ENCODE results near the gene BRSK2.

Gene BRSK2

DNA sequence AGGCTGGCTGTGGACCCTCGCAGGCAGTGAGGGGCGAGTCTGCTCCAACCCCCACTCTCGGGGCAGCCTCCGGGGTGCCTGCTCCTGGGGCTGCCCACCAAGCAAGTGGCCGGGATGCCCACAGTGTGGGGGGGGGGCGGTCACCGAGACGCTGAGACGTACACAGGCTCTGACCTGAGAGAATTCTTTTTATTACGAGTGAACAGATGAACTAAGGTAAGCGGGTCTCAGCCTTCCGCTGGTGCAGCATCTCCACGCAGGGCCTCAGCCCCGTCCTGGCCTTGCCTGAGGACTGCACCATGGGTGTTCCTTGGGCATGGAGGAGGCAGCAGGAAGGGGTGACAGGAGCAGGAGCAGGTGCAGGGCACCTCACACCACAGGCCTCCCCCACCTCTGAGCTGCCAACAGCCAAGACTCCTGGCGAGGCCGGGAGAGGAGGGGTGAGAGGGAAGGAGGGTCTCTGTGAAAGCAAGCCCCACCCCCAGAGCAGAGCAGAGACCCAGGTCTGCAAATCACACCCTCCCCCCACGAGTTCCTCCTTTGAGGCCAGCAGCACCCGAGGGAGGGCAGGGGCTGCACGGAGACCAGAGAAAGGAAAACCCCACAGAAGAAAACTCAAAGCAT lies 79.7 kb downstream of the BRSK2 start:
- TF ChIP-seq ARNTL (CRISPR knock-in tag; IDR thresholded peaks at IDR 0.05; ENCODE audit: borderline replicate concordance, low read depth): no peak
- no peak for ATAC-seq

DNA sequence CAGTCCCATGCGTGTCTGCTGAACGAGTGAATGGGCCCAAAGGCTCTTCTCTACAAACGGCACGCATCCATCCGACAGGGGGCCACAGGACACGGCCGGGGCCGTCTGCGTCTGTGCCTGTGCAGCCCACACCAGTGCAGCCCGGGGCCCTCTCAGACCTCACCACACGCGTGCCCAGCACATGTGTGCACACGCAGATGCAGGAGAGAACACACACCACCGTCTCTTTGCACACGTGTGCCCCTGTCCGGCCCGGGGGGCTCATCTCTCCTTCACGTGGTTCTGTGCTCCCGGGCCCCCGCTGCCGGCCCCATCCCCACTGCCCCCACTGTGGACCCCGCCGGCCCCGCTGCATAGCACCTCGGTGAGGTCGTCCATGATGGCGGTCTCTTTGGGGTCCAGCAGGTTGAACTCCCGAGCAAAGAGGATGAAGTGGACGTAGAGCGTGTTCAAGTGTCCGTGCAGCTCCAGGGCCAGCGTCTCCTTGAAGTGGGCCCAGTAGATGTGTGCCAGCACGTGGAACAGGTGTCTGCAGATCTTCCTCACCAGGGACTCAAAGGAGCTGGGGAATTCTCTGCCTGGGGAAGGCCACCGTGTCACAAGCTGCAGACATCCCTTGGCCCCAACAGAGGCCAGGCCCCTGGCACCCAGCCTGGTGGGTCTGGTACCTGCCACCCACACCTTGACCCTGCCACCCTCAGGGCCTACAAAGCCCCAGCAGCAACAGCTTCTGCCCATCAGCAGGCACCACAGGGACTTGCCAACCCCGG lies 80.4 kb downstream of the BRSK2 start:
- ATAC-seq: no peak
- TF ChIP-seq ISL1 (CRISPR knock-in tag; IDR thresholded peaks at IDR 0.05): no peak
- no peak for TF ChIP-seq BACH2 (CRISPR knock-in tag; IDR thresholded peaks at IDR 0.05; ENCODE audit: borderline replicate concordance)
- no peak for TF ChIP-seq PPARA (CRISPR knock-in tag; IDR thresholded peaks at IDR 0.05; ENCODE audit: borderline replicate concordance)
- no peak for TF ChIP-seq ZFP3 (CRISPR knock-in tag; IDR thresholded peaks at IDR 0.05)
- no peak for TF ChIP-seq ZNF70 (CRISPR knock-in tag; IDR thresholded peaks at IDR 0.05)
- TF ChIP-seq ZNF8 (CRISPR knock-in tag; IDR thresholded peaks at IDR 0.05): no peak
- no peak for TF ChIP-seq ARNTL (CRISPR knock-in tag; IDR thresholded peaks at IDR 0.05; ENCODE audit: borderline replicate concordance, low read depth)
- no peak for TF ChIP-seq RARB (CRISPR knock-in tag; IDR thresholded peaks at IDR 0.05)
- no peak for TF ChIP-seq OSR1 (CRISPR knock-in tag; IDR thresholded peaks at IDR 0.05)
- TF ChIP-seq, protein P1, sequence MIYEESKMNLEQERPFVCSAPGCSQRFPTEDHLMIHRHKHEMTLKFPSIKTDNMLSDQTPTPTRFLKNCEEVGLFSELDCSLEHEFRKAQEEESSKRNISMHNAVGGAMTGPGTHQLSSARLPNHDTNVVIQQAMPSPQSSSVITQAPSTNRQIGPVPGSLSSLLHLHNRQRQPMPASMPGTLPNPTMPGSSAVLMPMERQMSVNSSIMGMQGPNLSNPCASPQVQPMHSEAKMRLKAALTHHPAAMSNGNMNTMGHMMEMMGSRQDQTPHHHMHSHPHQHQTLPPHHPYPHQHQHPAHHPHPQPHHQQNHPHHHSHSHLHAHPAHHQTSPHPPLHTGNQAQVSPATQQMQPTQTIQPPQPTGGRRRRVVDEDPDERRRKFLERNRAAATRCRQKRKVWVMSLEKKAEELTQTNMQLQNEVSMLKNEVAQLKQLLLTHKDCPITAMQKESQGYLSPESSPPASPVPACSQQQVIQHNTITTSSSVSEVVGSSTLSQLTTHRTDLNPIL (CRISPR knock-in tag; IDR thresholded peaks at IDR 0.05; ENCODE audit: low read depth): no peak
- TF ChIP-seq CSDC2 (CRISPR knock-in tag; IDR thresholded peaks at IDR 0.05): no peak
- no peak for TF ChIP-seq GLIS3 (CRISPR knock-in tag; IDR thresholded peaks at IDR 0.05)
- TF ChIP-seq TCF4 (CRISPR knock-in tag; IDR thresholded peaks at IDR 0.05; ENCODE audit: borderline replicate concordance): no peak
- no peak for TF ChIP-seq SNAI2 (CRISPR knock-in tag; IDR thresholded peaks at IDR 0.05)
- TF ChIP-seq, protein P2, sequence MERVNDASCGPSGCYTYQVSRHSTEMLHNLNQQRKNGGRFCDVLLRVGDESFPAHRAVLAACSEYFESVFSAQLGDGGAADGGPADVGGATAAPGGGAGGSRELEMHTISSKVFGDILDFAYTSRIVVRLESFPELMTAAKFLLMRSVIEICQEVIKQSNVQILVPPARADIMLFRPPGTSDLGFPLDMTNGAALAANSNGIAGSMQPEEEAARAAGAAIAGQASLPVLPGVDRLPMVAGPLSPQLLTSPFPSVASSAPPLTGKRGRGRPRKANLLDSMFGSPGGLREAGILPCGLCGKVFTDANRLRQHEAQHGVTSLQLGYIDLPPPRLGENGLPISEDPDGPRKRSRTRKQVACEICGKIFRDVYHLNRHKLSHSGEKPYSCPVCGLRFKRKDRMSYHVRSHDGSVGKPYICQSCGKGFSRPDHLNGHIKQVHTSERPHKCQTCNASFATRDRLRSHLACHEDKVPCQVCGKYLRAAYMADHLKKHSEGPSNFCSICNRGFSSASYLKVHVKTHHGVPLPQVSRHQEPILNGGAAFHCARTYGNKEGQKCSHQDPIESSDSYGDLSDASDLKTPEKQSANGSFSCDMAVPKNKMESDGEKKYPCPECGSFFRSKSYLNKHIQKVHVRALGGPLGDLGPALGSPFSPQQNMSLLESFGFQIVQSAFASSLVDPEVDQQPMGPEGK (CRISPR knock-in tag; IDR thresholded peaks at IDR 0.05; ENCODE audit: borderline replicate concordance): no peak
- TF ChIP-seq, protein P3, sequence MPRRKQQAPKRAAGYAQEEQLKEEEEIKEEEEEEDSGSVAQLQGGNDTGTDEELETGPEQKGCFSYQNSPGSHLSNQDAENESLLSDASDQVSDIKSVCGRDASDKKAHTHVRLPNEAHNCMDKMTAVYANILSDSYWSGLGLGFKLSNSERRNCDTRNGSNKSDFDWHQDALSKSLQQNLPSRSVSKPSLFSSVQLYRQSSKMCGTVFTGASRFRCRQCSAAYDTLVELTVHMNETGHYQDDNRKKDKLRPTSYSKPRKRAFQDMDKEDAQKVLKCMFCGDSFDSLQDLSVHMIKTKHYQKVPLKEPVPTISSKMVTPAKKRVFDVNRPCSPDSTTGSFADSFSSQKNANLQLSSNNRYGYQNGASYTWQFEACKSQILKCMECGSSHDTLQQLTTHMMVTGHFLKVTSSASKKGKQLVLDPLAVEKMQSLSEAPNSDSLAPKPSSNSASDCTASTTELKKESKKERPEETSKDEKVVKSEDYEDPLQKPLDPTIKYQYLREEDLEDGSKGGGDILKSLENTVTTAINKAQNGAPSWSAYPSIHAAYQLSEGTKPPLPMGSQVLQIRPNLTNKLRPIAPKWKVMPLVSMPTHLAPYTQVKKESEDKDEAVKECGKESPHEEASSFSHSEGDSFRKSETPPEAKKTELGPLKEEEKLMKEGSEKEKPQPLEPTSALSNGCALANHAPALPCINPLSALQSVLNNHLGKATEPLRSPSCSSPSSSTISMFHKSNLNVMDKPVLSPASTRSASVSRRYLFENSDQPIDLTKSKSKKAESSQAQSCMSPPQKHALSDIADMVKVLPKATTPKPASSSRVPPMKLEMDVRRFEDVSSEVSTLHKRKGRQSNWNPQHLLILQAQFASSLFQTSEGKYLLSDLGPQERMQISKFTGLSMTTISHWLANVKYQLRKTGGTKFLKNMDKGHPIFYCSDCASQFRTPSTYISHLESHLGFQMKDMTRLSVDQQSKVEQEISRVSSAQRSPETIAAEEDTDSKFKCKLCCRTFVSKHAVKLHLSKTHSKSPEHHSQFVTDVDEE (CRISPR knock-in tag; IDR thresholded peaks at IDR 0.05): no peak
- TF ChIP-seq, protein P4, sequence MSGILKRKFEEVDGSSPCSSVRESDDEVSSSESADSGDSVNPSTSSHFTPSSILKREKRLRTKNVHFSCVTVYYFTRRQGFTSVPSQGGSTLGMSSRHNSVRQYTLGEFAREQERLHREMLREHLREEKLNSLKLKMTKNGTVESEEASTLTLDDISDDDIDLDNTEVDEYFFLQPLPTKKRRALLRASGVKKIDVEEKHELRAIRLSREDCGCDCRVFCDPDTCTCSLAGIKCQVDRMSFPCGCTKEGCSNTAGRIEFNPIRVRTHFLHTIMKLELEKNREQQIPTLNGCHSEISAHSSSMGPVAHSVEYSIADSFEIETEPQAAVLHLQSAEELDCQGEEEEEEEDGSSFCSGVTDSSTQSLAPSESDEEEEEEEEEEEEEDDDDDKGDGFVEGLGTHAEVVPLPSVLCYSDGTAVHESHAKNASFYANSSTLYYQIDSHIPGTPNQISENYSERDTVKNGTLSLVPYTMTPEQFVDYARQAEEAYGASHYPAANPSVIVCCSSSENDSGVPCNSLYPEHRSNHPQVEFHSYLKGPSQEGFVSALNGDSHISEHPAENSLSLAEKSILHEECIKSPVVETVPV (CRISPR knock-in tag; IDR thresholded peaks at IDR 0.05): no peak
- no peak for TF ChIP-seq ZNF565 (CRISPR knock-in tag; conservative IDR thresholded peaks at IDR 0.05; ENCODE audit: low read depth)
- TF ChIP-seq, protein P5, sequence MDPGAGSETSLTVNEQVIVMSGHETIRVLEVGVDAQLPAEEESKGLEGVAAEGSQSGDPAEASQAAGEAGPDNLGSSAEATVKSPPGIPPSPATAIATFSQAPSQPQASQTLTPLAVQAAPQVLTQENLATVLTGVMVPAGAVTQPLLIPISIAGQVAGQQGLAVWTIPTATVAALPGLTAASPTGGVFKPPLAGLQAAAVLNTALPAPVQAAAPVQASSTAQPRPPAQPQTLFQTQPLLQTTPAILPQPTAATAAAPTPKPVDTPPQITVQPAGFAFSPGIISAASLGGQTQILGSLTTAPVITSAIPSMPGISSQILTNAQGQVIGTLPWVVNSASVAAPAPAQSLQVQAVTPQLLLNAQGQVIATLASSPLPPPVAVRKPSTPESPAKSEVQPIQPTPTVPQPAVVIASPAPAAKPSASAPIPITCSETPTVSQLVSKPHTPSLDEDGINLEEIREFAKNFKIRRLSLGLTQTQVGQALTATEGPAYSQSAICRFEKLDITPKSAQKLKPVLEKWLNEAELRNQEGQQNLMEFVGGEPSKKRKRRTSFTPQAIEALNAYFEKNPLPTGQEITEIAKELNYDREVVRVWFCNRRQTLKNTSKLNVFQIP (CRISPR knock-in tag; IDR thresholded peaks at IDR 0.05; ENCODE audit: borderline replicate concordance, low read depth): no peak
- TF ChIP-seq ZC3H10 (CRISPR knock-in tag; IDR thresholded peaks at IDR 0.05): no peak

All from SK-N-SH treated with all-trans-retinoic acid at 6 μM for 48 hours (cell line).